ENCODE results near the gene PAPOLG. TPM values are rescaled to one million over a fixed set of nuclear protein-coding genes. Genes with fewer than 3 reads are reported as not detected.

The PAPOLG gene
- total and polyA plus RNA-seq, 9 of the 15 experiments (the other 6 are each of a cell fraction or from before 2014, with no cell fraction given) = 3.9 to 16.3 (median 10.0) TPM

GRCh38 chr2:60806988-60807681 lies 51.1 kb downstream of the PAPOLG start (continued):
- no peak for TF ChIP-seq ETV6 (IDR thresholded peaks at IDR 0.05; ENCODE audit: borderline replicate concordance in 1 of 2, low read depth in 2 of 2, low read length in 1 of 2)
- no peak for TF ChIP-seq ETV6 (CRISPR knock-in tag; IDR thresholded peaks at IDR 0.05; ENCODE audit: borderline replicate concordance)
- TF ChIP-seq HNRNPL (IDR thresholded peaks at IDR 0.05; ENCODE audit: low read depth, low read length) = no peak
- TF ChIP-seq MLLT1 (IDR thresholded peaks at IDR 0.05) = peak in 1 of 2 experiments; percentile 50; a peak in 1 of 4 replicates
- TF ChIP-seq NCOA2 (IDR thresholded peaks at IDR 0.05; ENCODE audit: partially characterized antibody in 2 of 2) = peak in 1 of 2 experiments; percentile 96
- TF ChIP-seq, protein P1, sequence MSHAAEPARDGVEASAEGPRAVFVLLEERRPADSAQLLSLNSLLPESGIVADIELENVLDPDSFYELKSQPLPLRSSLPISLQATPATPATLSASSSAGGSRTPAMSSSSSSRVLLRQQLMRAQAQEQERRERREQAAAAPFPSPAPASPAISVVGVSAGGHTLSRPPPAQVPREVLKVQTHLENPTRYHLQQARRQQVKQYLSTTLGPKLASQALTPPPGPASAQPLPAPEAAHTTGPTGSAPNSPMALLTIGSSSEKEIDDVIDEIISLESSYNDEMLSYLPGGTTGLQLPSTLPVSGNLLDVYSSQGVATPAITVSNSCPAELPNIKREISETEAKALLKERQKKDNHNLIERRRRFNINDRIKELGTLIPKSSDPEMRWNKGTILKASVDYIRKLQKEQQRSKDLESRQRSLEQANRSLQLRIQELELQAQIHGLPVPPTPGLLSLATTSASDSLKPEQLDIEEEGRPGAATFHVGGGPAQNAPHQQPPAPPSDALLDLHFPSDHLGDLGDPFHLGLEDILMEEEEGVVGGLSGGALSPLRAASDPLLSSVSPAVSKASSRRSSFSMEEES (CRISPR knock-in tag; IDR thresholded peaks at IDR 0.05) = no peak
- peak; percentile 67 for TF ChIP-seq SMARCA4 (IDR thresholded peaks at IDR 0.05)
- TF ChIP-seq ZC3H8 (IDR thresholded peaks at IDR 0.05) = no peak
- no peak for TF ChIP-seq BMI1 (IDR thresholded peaks at IDR 0.05; ENCODE audit: low read length)
- TF ChIP-seq NCOR1 (IDR thresholded peaks at IDR 0.05) = no peak; the same call in 1 of the 2 replicates
- TF ChIP-seq CBFA2T3 (IDR thresholded peaks at IDR 0.05) = peak; percentile 61
- no peak for TF ChIP-seq ZZZ3 (IDR thresholded peaks at IDR 0.05)
- TF ChIP-seq MCM3 (IDR thresholded peaks at IDR 0.05) = no peak
- peak; percentile 77 for TF ChIP-seq GABPA (tag; conservative IDR thresholded peaks at IDR 0.05; ENCODE audit: low read depth)
- no peak for TF ChIP-seq PHB2 (IDR thresholded peaks at IDR 0.05; ENCODE audit: low read depth)
- TF ChIP-seq PPARD (CRISPR knock-in tag; IDR thresholded peaks at IDR 0.05) = no peak
- TF ChIP-seq ETV1 (tag; conservative IDR thresholded peaks at IDR 0.05; ENCODE audit: low read depth) = peak; percentile 74
- TF ChIP-seq CEBPB (tag; IDR thresholded peaks at IDR 0.05) = peak; percentile 38; the same call in 1 of the 2 replicates
- TF ChIP-seq ZNF766 (CRISPR knock-in tag; conservative IDR thresholded peaks at IDR 0.05) = no peak
- no peak for TF ChIP-seq PHF20 (IDR thresholded peaks at IDR 0.05; ENCODE audit: partially characterized antibody)
- no peak for TF ChIP-seq ZEB2 (IDR thresholded peaks at IDR 0.05)
- TF ChIP-seq CEBPG (CRISPR knock-in tag; IDR thresholded peaks at IDR 0.05) = no peak
- no peak for TF ChIP-seq CEBPG (tag; conservative IDR thresholded peaks at IDR 0.05 in 1 of 2, IDR thresholded peaks at IDR 0.05 in 1 of 2)
- peak; percentile 71 for TF ChIP-seq ARID1B (IDR thresholded peaks at IDR 0.05)
- no peak for TF ChIP-seq ZNF780A (CRISPR knock-in tag; IDR thresholded peaks at IDR 0.05)
- TF ChIP-seq, protein P2, sequence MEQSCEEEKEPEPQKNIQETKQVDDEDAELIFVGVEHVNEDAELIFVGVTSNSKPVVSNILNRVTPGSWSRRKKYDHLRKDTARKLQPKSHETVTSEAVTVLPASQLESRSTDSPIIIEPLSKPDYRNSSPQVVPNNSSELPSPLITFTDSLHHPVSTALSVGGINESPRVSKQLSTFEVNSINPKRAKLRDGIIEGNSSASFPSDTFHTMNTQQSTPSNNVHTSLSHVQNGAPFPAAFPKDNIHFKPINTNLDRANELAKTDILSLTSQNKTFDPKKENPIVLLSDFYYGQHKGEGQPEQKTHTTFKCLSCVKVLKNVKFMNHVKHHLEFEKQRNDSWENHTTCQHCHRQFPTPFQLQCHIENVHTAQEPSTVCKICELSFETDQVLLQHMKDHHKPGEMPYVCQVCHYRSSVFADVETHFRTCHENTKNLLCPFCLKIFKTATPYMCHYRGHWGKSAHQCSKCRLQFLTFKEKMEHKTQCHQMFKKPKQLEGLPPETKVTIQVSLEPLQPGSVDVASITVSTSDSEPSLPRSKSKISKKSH (CRISPR knock-in tag; IDR thresholded peaks at IDR 0.05) = no peak
